GM12891 (cell line): ENCODE measurements around the gene LONP2. TPM values are rescaled to one million over a fixed set of nuclear protein-coding genes. Genes with fewer than 3 reads are reported as not detected.

Experiments
- DNase-seq: peaks from one replicate; pipeline ENCODE4 v3.0.0; 2011; ENCODE audit warnings: low spot score; ENCODE audit not compliant: insufficient read length
- FAIRE-seq: peaks from 2 replicates; lab custom pipeline; 2011; peaks lifted over from hg19 to GRCh38; lab: Jason Lieb, UNC
- PAX5 ChIP-seq: IDR thresholded peaks from 2 replicates; pipeline ENCODE4 v1.6.1; 2011; ENCODE audit warnings: low read length, moderate library complexity, mild to moderate bottlenecking; ENCODE audit not compliant: insufficient read depth, severe bottlenecking
- POLR2A ChIP-seq: IDR thresholded peaks from 2 replicates; pipeline ENCODE4 v1.6.1; 2011; ENCODE audit warnings: low read depth, low read length, control low read depth
- POLR2AphosphoS5 ChIP-seq: IDR thresholded peaks from 2 replicates; pipeline ENCODE4 v1.6.1; 2011; ENCODE audit warnings: low read depth, low read length, control low read depth
- POU2F2 ChIP-seq: IDR thresholded peaks from 2 replicates; pipeline ENCODE4 v1.6.1; 2011; ENCODE audit warnings: low read depth, mild to moderate bottlenecking, control low read depth, low read length, moderate library complexity
- SPI1 ChIP-seq: IDR thresholded peaks from 2 replicates; pipeline ENCODE4 v1.6.1; 2011; ENCODE audit warnings: low read depth, low read length, control low read depth
- TAF1 ChIP-seq: IDR thresholded peaks from 2 replicates; pipeline ENCODE4 v1.6.1; 2011; ENCODE audit warnings: low read depth, low read length, control low read depth
- polyA plus RNA-seq: library from polyadenylated mRNA; unstranded; fragments of >200 nt; gene quantifications from one replicate; pipeline ENCODE4 v1.2.1, GENCODE V29; 2012; ENCODE audit warnings: low read depth, missing spikeins, inconsistent platforms; ENCODE audit not compliant: missing spikeins

Gene LONP2, protein sequence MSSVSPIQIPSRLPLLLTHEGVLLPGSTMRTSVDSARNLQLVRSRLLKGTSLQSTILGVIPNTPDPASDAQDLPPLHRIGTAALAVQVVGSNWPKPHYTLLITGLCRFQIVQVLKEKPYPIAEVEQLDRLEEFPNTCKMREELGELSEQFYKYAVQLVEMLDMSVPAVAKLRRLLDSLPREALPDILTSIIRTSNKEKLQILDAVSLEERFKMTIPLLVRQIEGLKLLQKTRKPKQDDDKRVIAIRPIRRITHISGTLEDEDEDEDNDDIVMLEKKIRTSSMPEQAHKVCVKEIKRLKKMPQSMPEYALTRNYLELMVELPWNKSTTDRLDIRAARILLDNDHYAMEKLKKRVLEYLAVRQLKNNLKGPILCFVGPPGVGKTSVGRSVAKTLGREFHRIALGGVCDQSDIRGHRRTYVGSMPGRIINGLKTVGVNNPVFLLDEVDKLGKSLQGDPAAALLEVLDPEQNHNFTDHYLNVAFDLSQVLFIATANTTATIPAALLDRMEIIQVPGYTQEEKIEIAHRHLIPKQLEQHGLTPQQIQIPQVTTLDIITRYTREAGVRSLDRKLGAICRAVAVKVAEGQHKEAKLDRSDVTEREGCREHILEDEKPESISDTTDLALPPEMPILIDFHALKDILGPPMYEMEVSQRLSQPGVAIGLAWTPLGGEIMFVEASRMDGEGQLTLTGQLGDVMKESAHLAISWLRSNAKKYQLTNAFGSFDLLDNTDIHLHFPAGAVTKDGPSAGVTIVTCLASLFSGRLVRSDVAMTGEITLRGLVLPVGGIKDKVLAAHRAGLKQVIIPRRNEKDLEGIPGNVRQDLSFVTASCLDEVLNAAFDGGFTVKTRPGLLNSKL
- 25.7 TPM for polyA plus RNA-seq

DNA sequence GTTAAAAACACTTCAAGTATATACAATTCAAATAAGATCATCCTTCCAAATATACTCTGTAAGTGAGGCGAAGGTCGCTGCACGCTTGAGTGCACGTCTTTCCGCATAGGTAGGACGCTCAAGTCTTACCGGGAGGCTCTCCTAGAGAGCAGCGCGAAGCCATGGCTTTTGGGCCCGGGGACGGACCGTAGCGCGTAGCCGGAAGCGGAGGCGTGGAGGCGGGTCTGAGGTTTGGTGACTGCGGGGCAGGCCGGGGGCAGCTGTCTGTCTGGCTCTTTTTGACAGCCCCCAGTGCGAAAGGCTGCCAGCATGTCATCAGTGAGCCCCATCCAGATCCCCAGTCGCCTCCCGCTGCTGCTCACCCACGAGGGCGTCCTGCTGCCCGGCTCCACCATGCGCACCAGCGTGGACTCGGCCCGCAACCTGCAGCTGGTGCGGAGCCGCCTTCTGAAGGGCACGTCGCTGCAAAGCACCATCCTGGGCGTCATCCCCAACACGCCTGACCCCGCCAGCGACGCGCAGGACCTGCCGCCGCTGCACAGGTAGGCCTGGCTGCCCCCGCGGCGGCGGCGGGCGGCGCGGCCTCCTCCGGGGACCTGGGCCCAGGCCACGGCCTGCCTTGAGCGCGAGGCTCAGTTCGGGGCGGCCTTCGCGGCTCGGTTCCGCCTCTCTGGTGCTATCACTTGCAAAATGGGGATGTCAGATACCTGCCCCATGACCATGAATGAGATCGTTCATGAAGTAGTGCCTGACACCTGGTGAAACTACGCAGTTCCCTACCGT, at the start of gene LONP2:
LONP2 (plus strand) TSS at position 221 of the 783 bp plus-strand sequence; CDS start at position 310, 89 bp downstream.
- peak; percentile 73 for DNase-seq
- peak; percentile 69 for FAIRE-seq
- TF ChIP-seq TAF1 (0 out of 2 replicates have a peak, but pooled peaks have one; percentile 11), POU2F2 (0 out of 2 replicates have a peak, but pooled peaks have one; percentile 61), POLR2AphosphoS5 (peak; percentile 59; the same call in 1 of the 2 replicates), PAX5 (peak; percentile 80), SPI1 (0 out of 2 replicates have a peak, but pooled peaks have one; percentile 48), POLR2A (peak; percentile 62; the same call in 1 of the 2 replicates)

DNA sequence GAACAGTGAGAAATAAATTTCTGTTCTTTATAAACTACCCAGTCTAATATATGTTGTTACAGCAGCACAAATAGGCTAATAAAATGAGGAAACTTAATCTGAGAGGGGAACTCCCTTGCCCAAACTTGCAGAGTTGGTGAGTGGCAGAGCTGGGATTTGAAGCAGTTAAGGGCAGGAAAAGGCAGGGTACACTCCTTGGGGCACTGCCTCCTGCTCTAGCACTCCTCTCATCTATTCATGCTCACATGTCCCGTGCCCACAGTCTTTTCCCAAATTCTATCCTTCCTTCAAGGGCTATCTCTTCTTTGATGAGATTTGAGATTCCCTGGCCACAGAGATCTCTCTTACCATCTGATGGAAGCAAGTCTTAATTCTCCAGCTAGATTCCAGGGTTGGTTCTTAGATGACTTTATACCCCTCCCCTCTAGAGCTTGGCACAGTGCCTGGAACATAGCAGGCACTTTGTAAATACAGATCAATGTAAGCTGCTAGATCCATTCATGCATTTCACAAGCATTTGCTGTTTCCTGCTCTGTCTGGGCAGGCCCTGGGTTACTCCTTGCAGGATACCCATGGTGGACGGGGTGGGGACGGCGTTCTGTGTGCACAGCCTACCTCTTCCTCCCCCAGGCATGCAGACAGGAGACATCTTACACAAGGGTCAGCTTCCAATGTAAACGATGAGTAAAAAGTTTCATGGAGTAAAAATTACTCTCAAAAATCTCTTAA, 49.1 kb upstream of the LONP2 start:
- FAIRE-seq = no peak
- no peak for TF ChIP-seq POLR2A
- TF ChIP-seq SPI1 = no peak
- TF ChIP-seq POU2F2 = no peak
- no peak for TF ChIP-seq POLR2AphosphoS5
- no peak for DNase-seq

DNA sequence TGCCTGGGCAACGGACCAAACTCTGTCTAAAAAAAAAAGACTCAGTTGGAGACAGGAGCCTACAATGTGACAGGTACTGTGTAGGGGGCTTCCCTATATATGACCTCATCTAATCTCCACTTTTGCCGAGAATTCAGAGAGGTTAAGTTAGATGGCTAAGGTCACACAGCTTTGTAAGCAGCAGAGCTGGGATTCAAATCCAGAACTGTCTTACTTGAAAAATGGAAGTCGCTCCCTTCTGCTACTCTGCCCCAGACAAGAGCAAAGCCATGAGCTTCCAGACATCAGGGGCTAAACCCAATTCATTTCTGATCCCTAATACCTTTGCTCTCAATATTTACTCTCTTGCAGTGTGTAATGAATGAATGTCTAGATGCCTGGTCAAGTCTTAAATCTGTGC, 46.8 kb upstream of the LONP2 start:
- no peak for DNase-seq
- no peak for TF ChIP-seq SPI1
- no peak for TF ChIP-seq TAF1
- no peak for TF ChIP-seq POLR2AphosphoS5
- no peak for TF ChIP-seq POLR2A
- no peak for TF ChIP-seq POU2F2
- TF ChIP-seq PAX5 = no peak
- no peak for FAIRE-seq

DNA sequence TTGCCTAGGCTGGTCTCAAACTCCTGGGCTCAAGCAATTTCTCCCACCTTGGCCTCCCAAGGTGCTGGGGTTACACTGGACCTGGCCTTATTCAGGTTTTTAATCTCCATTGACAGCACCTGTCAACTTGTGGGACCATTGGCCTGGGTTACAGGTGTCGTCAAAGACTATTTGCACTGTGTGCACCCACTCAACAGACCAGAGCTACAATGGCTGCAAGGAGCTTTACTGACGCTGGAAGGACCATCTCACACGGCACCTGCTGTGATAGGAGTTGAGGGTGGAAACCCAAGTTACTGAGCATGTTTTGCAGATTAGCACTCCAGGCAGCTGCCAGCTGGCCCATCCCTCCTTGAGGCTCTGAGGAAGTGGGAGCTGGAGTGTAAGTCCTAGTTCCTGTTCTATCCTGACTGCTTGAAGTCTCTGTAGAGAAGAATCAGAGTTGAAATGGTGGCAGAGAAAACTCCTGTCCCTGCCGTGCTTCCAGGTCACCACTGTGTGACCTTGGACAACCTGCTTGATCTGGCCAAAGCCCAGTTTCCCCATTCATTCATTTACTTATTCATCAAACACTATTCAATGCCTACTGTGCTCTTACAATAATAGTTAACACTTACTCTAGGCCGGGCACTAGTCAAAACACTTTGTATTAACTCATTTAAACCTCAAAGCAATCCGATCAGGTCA, 42.4 kb upstream of the LONP2 start:
- no peak for DNase-seq
- TF ChIP-seq POU2F2 (no peak), SPI1 (no peak)
- no peak for FAIRE-seq

DNA sequence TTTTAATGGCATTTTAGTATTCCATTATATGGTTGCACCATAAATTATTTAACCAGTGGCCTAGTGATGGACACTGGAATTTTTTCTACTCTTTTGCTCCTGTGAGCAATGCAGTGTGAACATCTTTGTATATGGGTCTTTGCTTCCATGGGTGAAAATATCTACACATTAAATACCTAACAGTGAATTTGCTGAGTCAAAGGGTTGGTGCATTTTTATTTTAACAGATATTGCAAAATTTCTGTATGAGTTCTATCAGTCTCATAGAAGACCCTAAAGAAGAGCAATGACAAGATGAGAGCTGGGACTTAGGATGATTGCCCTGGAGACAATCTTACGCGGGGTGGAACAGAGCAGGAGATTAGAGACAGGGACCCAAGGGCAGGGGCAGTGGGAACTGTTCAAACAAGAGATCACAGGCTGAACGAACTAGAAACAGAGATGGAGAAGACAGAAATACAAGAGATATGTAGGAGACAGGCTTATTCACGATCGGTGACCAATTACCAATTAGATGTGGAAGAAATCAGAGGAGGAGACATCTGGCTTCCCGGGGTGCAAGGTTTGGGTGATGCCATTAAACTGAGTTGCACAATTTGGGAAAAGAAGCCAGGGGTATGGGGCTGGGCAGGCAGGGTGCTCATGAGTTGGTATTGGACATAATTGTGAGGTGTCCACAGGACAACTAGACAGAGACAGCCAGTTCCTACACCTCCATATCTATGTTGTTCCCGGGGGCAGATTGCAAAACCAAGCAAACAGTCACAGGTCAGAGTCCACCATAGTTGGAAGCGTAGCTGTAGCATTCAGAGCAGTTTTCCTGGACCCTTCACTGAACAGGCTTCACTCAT, 39.9 kb upstream of the LONP2 start:
- no peak for TF ChIP-seq POLR2AphosphoS5
- TF ChIP-seq POLR2A = no peak
- no peak for TF ChIP-seq POU2F2
- no peak for TF ChIP-seq SPI1
- TF ChIP-seq PAX5 = no peak
- no peak for TF ChIP-seq TAF1
- FAIRE-seq (no peak), DNase-seq (no peak)

DNA sequence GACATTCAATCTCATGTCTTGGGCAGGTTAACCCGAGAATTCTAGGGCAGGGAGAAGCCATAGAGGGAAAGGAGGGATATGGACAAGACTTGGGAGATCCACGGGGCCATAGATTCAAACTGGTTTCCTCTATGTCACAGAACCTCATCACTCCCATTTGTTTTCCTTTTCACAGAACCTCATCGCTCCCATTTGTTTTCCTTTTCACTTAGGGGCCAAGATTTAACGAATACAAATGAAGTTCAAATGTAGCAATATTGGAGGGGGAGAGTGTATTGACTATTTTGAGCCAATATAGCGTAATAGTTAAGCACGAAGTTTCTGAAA, 39.3 kb upstream of the LONP2 start:
- DNase-seq = no peak
- no peak for TF ChIP-seq TAF1
- no peak for TF ChIP-seq POLR2A
- TF ChIP-seq POU2F2 = no peak
- no peak for TF ChIP-seq SPI1
- TF ChIP-seq PAX5 = no peak
- TF ChIP-seq POLR2AphosphoS5 = no peak
- no peak for FAIRE-seq

DNA sequence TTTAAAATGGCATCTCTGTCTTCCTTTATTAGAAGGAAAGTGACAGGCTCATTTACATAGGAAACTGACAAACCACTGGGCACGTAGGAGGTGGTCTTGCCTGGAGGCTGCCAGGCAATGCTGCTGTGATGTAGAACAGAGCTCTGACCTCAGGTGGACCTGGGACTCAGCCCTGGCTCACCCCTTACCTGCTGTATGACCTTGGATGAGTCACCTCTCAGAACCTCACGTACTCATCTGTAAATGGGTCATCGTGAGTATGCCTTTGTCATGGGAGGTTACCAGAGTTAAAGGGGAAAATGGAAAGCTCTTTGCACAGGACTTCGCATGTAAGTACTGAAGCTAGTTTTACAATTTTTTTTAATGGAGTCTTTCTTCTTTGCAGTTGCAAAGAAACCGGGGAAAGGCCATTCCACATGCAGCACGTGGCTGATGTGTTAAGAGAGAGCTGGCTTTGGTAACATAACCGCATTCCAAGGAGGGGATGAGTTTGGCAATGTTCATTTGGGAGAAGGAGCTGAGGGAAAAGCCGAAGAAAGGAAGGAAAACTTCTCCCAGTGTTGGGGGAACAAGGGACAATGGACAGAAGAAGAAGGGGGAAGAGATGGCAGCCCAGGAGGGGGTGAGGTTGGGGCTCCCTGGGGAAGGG, 37.4 kb upstream of the LONP2 start:
- no peak for TF ChIP-seq POU2F2
- no peak for TF ChIP-seq SPI1
- TF ChIP-seq TAF1 = no peak
- TF ChIP-seq PAX5 = no peak
- TF ChIP-seq POLR2AphosphoS5 = no peak
- TF ChIP-seq POLR2A = no peak
- DNase-seq (no peak), FAIRE-seq (no peak)
